Epithelial cell of proximal tubule (primary cell): ENCODE results near the gene COMMD2. TPM values are rescaled to one million over a fixed set of nuclear protein-coding genes. Genes with fewer than 3 reads are reported as not detected.

Experiments
- DNase-seq: peaks from one replicate; pipeline ENCODE4 v3.0.0-alpha.2; 2011; ENCODE audit warnings: low read depth
- H3K4me3 ChIP-seq: 2 replicates; pipeline ENCODE4 v1.5.1; 2011; ENCODE audit warnings: low read depth, mild to moderate bottlenecking, low read length
- total RNA-seq: library from RNA; depleted of rRNA; stranded (reverse); fragments of >200 nt; gene quantifications from 2 replicates; pipeline ENCODE4 v1.2.3, GENCODE V29; 2015
- TF ChIP-seq, protein P1 (sequence below): conservative IDR thresholded peaks from 2 replicates; pipeline ENCODE4 v1.5.1; 2012; ENCODE audit warnings: low read depth, mild to moderate bottlenecking, low read length

The COMMD2 gene
- total RNA-seq, 1 donor from 2014 or later: 22.0 TPM

DNA sequence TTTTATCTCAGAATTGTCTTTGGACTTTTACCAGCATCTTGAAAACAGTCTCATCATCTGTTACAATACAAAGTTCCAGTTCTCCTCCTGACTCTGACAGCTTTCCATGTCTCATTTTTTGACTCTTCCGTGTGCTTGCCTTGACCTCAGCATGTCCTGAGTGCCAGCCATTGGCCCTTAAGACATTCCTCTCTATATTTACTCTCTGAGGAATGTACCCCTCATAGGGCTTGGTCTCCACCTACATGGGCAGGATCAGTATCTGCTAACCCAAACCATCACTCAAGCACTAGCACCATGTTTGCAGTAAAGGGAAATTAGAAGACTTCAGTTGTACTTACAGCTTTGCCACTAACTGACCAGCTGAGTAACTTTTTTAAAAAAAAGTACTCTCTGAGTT lies 23.9 kb upstream of the COMMD2 start:
- DNase-seq: no peak
- TF ChIP-seq, protein P1, sequence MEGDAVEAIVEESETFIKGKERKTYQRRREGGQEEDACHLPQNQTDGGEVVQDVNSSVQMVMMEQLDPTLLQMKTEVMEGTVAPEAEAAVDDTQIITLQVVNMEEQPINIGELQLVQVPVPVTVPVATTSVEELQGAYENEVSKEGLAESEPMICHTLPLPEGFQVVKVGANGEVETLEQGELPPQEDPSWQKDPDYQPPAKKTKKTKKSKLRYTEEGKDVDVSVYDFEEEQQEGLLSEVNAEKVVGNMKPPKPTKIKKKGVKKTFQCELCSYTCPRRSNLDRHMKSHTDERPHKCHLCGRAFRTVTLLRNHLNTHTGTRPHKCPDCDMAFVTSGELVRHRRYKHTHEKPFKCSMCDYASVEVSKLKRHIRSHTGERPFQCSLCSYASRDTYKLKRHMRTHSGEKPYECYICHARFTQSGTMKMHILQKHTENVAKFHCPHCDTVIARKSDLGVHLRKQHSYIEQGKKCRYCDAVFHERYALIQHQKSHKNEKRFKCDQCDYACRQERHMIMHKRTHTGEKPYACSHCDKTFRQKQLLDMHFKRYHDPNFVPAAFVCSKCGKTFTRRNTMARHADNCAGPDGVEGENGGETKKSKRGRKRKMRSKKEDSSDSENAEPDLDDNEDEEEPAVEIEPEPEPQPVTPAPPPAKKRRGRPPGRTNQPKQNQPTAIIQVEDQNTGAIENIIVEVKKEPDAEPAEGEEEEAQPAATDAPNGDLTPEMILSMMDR: no peak

GRCh38 chr3:149772861-149773260 lies 20.6 kb upstream of the COMMD2 start:
- TF ChIP-seq, protein P1: no peak
- DNase-seq: no peak

More for the DNA sequence above, 23.9 kb upstream of the COMMD2 start:
- H3K4me3 ChIP-seq: no peak overlapping the region

GRCh38 chr3:149771652-149772271 lies 19.5 kb upstream of the COMMD2 start:
- no peak for DNase-seq
- no peak overlapping the region for H3K4me3 ChIP-seq
- TF ChIP-seq, protein P1: peak; percentile 92

More at GRCh38 chr3:149772861-149773260, 20.6 kb upstream of the COMMD2 start:
- H3K4me3 ChIP-seq: no peak overlapping the region

DNA sequence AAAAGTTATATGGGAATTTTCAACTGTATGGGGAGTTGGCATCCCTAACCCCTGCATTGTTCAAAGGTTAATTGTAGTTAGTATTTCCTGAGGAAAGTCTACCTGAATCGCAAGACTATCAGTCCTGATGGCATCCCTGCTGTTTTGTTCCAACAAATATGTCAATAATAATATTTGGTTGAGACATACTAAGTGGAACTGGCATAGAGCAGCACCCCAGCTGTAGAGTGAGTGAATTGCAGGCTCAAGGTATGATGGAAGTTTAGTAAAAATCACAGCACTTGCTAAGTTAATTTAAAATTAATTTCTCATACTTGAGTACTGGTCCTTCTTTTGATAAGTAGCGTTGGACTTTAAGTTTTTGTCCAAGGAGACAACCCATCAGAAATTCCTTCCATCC lies 18.0 kb upstream of the COMMD2 start:
- DNase-seq: no peak
- TF ChIP-seq, protein P1: peak; percentile 25
- no peak overlapping the region for H3K4me3 ChIP-seq

- no peak overlapping the region for H3K4me3 ChIP-seq
- no peak for DNase-seq
- TF ChIP-seq, protein P1: no peak
Measured at GRCh38 chr3:149768704-149769103, 16.4 kb upstream of the COMMD2 start.

DNA sequence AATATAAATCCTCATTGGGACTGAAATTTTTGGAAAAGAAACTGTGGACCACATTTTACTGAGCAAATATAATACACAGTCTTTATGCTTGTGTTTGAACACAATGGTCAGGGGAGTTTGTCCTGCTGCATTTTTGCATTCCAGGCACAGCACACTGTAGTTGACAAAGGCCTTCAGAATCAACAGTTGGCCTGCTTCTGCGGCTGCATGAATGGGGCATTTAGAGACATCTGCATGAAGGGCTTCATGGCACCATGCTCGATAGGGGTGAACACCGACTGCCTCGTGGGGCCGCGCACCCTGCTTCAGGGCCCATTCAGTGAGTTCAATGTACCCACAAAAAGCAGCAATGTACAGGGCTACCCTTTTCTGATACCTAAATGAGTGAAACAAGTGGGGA lies 15.4 kb upstream of the COMMD2 start:
- TF ChIP-seq, protein P1: no peak
- no peak overlapping the region for H3K4me3 ChIP-seq
- DNase-seq: no peak

DNA sequence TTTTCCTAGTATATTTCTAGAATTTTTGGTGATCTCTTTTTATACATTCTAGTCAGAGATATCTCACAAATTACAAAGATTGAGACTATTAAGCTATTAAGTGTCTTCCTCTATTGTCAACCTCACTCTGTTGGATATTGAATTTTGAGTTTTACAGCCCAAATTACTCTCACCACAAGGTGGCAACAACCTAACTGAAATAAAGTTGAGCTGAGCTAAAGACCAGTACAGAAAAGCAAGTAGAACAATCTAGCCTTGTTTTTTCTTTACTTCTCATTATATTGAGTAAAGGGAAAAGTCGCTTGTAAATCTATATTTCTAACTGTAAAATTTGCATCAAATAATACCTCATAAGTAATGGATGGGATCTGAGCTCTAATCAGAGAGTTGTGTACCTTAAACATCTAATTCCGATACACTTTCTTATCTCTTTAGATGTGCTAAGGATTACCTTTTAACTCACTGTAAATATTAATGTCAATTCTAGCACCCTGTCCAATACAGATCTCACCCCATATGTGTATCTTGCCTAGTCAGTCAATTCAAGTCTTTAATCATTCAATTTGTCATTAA lies 13.6 kb upstream of the COMMD2 start:
- H3K4me3 ChIP-seq: no peak overlapping the region
- DNase-seq: no peak
- TF ChIP-seq, protein P1: peak; percentile 72
